Omental fat pad (tissue), 4 donors: Measurements from ENCODE around the gene KCTD10. TPM values are rescaled to one million over a fixed set of nuclear protein-coding genes. Genes with fewer than 3 reads are reported as not detected.

Experiments
- ATAC-seq: fragments of 150-250 bp; one replicate; pipeline ENCODE4 v1.9.1; 2016; ENCODE audit warnings: mild to moderate bottlenecking, moderate library complexity; ENCODE audit not compliant: low FRiP score
- DNase-seq: peaks from one replicate; pipeline ENCODE4 v3.0.0-alpha.2; 2019; ENCODE audit warnings: low spot score
- CTCF ChIP-seq, 3 donors: fragments of 450-650 bp; IDR thresholded peaks; one replicate each; pipeline ENCODE4 v1.5.1; 2016 to 2017; ENCODE audit warnings: antibody characterized with exemption in 3 of 3, mild to moderate bottlenecking in 3 of 3, moderate library complexity in 2 of 3
- total RNA-seq, 4 donors: library from RNA; depleted of rRNA; stranded (reverse); fragments of >200 nt; gene quantifications; one replicate each; pipeline ENCODE4 v1.1.0, GENCODE V29; 2016

The KCTD10 gene
- total RNA-seq, 4 donors from 2014 or later = 75.6 to 99.6 (median 81.8) TPM

DNA sequence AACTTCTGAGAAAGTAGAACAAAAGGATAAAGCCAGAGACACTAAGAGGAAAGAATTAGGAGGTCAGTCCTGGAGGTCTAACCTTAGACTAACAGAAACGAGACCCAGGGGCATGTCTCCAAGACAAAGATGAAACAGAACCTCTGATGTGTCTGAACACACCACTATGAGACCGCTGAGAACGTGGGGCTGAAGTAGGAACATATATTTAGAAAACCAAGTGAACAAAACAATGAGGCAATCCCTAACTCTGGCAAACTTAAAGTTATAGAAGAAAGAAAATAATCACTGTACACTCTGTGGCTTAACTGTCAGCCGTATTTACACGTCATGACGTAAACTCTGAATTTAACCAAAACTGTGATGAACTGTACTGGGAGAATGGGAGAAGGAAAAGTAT is 17.9 kb downstream of the KCTD10 start:
- DNase-seq = no peak
- no peak for TF ChIP-seq CTCF (IDR thresholded peaks at IDR 0.05)
- ATAC-seq = no peak

GRCh38 chr12:109458771-109459208 is 18.3 kb downstream of the KCTD10 start:
- no peak for TF ChIP-seq CTCF (IDR thresholded peaks at IDR 0.05)
- DNase-seq (no peak), ATAC-seq (no peak)

DNA sequence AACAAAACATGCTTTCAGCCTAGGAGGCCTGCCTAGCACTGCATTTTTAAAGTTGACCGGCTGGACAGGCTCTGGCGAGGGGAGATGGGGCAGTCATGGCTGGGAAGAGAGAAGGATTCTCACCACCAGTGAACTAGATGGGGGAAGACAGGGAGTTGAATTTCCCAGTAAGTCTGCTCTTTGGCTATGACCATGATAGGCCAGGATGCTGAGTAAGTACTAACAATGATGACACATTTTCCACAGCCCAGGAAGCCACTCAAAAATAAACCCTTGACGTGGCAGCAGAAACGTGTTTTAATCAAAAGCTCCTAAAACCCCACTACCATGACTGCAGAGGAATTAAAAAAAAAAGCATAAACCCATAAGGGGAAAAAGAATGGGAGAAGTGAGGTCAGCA is 19.0 kb downstream of the KCTD10 start:
- DNase-seq (no peak), ATAC-seq (no peak)
- TF ChIP-seq CTCF (IDR thresholded peaks at IDR 0.05) = no peak

- no peak for ATAC-seq
- DNase-seq = no peak
- no peak for TF ChIP-seq CTCF (IDR thresholded peaks at IDR 0.05)
Observed at GRCh38 chr12:109455706-109456105, 21.4 kb downstream of the KCTD10 start.

GRCh38 chr12:109452489-109452888 is 24.6 kb downstream of the KCTD10 start:
- ATAC-seq (no peak), DNase-seq (no peak)
- no peak for TF ChIP-seq CTCF (IDR thresholded peaks at IDR 0.05)

GRCh38 chr12:109451400-109451799 is 25.7 kb downstream of the KCTD10 start:
- no peak for DNase-seq
- ATAC-seq = no peak
- no peak for TF ChIP-seq CTCF (IDR thresholded peaks at IDR 0.05)

DNA sequence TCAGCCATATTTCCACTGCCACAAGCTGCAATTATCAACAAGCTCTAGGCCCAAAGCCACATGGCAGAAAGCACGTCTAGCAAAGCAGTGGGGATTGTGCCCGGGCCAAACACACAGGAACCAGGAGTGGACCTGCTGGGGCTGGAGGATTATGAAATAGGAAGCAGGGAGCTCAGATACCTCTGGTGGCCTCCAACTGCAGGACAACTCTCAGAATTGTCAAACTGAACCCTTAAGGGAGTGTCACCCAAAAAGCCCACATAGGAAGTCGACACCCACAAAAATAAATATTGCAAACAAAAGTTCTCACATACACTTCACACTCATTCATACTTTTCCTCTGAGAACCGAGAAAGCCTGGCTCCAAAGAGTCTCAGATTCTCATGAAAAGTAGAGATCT is 26.1 kb downstream of the KCTD10 start:
- ATAC-seq = no peak
- TF ChIP-seq CTCF (IDR thresholded peaks at IDR 0.05) = no peak
- DNase-seq = no peak
